HepG2 (cell line): ENCODE data around the gene MRNIP. TPM values are rescaled to one million over a fixed set of nuclear protein-coding genes. Genes with fewer than 3 reads are reported as not detected.

ENCODE experiments used
- AGO1 ChIP-seq: fragments of 200-400 bp; formaldehyde crosslinking; IDR thresholded peaks from 2 replicates; pipeline ENCODE4 v1.6.1; 2017; ENCODE audit warnings: mild to moderate bottlenecking, low read depth, low read length, moderate library complexity; ENCODE audit not compliant: poor library complexity, severe bottlenecking
- CENPT ChIP-seq: sonication (generic); formaldehyde crosslinking; IDR thresholded peaks from 2 replicates; pipeline ENCODE4 v1.8.0; 2022; ENCODE audit warnings: low read depth, mild to moderate bottlenecking, moderate library complexity, missing genetic modification reagents
- DR1 ChIP-seq: sonication (generic); formaldehyde crosslinking; IDR thresholded peaks from 2 replicates; pipeline ENCODE4 v1.8.0; 2021; ENCODE audit warnings: mild to moderate bottlenecking, missing genetic modification reagents, inconsistent platforms
- HES4 ChIP-seq: sonication (generic); formaldehyde crosslinking; IDR thresholded peaks from 2 replicates; pipeline ENCODE4 v1.9.0; 2021; ENCODE audit warnings: mild to moderate bottlenecking, missing genetic modification reagents, borderline replicate concordance
- HOXA5 ChIP-seq: sonication (generic); formaldehyde crosslinking; IDR thresholded peaks from 2 replicates; pipeline ENCODE4 v1.4.0; 2020; ENCODE audit warnings: missing genetic modification reagents
- KLF15 ChIP-seq: sonication (generic); formaldehyde crosslinking; IDR thresholded peaks from 2 replicates; pipeline ENCODE4 v1.8.1; 2023; ENCODE audit warnings: borderline replicate concordance, mild to moderate bottlenecking, inconsistent platforms, missing genetic modification reagents, mixed read lengths
- NAIF1 ChIP-seq: sonication (generic); formaldehyde crosslinking; IDR thresholded peaks from 2 replicates; pipeline ENCODE4 v1.5.0; 2020; ENCODE audit warnings: mild to moderate bottlenecking, missing genetic modification reagents, borderline replicate concordance
- POLR2G ChIP-seq: fragments of 200-400 bp; formaldehyde crosslinking; IDR thresholded peaks from 2 replicates; pipeline ENCODE4 v1.6.1; 2018; ENCODE audit warnings: mild to moderate bottlenecking, low read depth, low read length, moderate library complexity
- RBM39 ChIP-seq: fragments of 200-400 bp; formaldehyde crosslinking; IDR thresholded peaks from one replicate; pipeline ENCODE4 v1.6.1; 2018; ENCODE audit warnings: antibody characterized with exemption, mild to moderate bottlenecking, low read depth, low read length; ENCODE audit not compliant: poor library complexity, severe bottlenecking
- REPIN1 ChIP-seq: sonication (generic); formaldehyde crosslinking; IDR thresholded peaks from 2 replicates; pipeline ENCODE4 v1.8.0; 2022; ENCODE audit warnings: missing genetic modification reagents, low read depth, mild to moderate bottlenecking, borderline replicate concordance
- SMC3 ChIP-seq: IDR thresholded peaks from 2 replicates; pipeline ENCODE4 v1.6.1; 2011; ENCODE audit warnings: low read length, improper control_type of control experiment
- SRF ChIP-seq: IDR thresholded peaks from 2 replicates; pipeline ENCODE4 v1.6.1; 2011; ENCODE audit warnings: mild to moderate bottlenecking, low read depth, low read length, moderate library complexity
- TAF15 ChIP-seq: fragments of 200-400 bp; formaldehyde crosslinking; IDR thresholded peaks from one replicate; pipeline ENCODE4 v1.6.1; 2018; ENCODE audit warnings: mild to moderate bottlenecking, low read depth, low read length; ENCODE audit not compliant: poor library complexity, severe bottlenecking
- TARDBP ChIP-seq: sonication (generic); formaldehyde crosslinking; IDR thresholded peaks from 2 replicates; pipeline ENCODE4 v1.8.0; 2022; ENCODE audit warnings: mild to moderate bottlenecking, missing genetic modification reagents
- YY1 ChIP-seq: IDR thresholded peaks from 2 replicates; pipeline ENCODE4 v1.6.1; 2011; ENCODE audit warnings: low read length, low read depth, moderate library complexity, mild to moderate bottlenecking; ENCODE audit not compliant: insufficient read depth, insufficient replicate concordance
- ZNF101 ChIP-seq: sonication (generic); formaldehyde crosslinking; IDR thresholded peaks from 2 replicates; pipeline ENCODE4 v1.4.0; 2020; ENCODE audit warnings: mild to moderate bottlenecking, low read depth, missing genetic modification reagents, borderline replicate concordance
- ZNF317 ChIP-seq: sonication (generic); formaldehyde crosslinking; IDR thresholded peaks from 2 replicates; pipeline ENCODE4 v1.5.0; 2020; ENCODE audit warnings: mild to moderate bottlenecking, missing genetic modification reagents
- ZNF329 ChIP-seq: sonication (generic); formaldehyde crosslinking; IDR thresholded peaks from 2 replicates; pipeline ENCODE4 v1.9.0; 2021; ENCODE audit warnings: low read depth, mild to moderate bottlenecking, missing genetic modification reagents
- ZNF431 ChIP-seq: sonication (generic); formaldehyde crosslinking; IDR thresholded peaks from 2 replicates; pipeline ENCODE4 v1.9.0; 2022; ENCODE audit warnings: missing genetic modification reagents, low read depth, mild to moderate bottlenecking, borderline replicate concordance
- ZNF558 ChIP-seq: sonication (generic); formaldehyde crosslinking; IDR thresholded peaks from 2 replicates; pipeline ENCODE4 v1.9.0; 2022; ENCODE audit warnings: mild to moderate bottlenecking, missing genetic modification reagents, borderline replicate concordance
- ZNF605 ChIP-seq: sonication (generic); formaldehyde crosslinking; IDR thresholded peaks from 2 replicates; pipeline ENCODE4 v1.8.0; 2022; ENCODE audit warnings: mild to moderate bottlenecking, missing genetic modification reagents
- ZSCAN20 ChIP-seq: sonication (generic); formaldehyde crosslinking; IDR thresholded peaks from 2 replicates; pipeline ENCODE4 v1.4.0; 2020; ENCODE audit warnings: missing genetic modification reagents, mild to moderate bottlenecking, borderline replicate concordance
- polyA plus RNA-seq, 8 experiments: library from polyadenylated mRNA; depleted of rRNA in 3 of 8; stranded (reverse) in 7 of 8; unstranded in 1 of 8; fragments of >200 nt; fragmentation: Illumina TruSeq in 4 of 8; extraction: Trizol in 4 of 8; gene quantifications; 2 replicates each; pipeline versions ENCODE4 v1.2.1 to v1.2.3, GENCODE V29; 2011 to 2016; ENCODE audit warnings: low read depth in 4 of 8, missing spikeins in 1 of 8, mixed read lengths in 1 of 8; ENCODE audit not compliant: insufficient read depth in 1 of 8
- total RNA-seq, 5 experiments: library from RNA; depleted of rRNA; stranded (reverse); fragments of >200 nt; fragmentation: Illumina TruSeq; extraction: Trizol; gene quantifications; 2 replicates each; pipeline ENCODE4 v1.2.3, GENCODE V29; 2016; ENCODE audit warnings: low read depth in 1 of 5
- TF ChIP-seq, protein P1 (sequence below): sonication (generic); formaldehyde crosslinking; IDR thresholded peaks from 2 replicates; pipeline ENCODE4 v1.8.0; 2022; ENCODE audit warnings: mild to moderate bottlenecking, missing genetic modification reagents, moderate library complexity
- TF ChIP-seq, protein P2 (sequence below): sonication (generic); formaldehyde crosslinking; IDR thresholded peaks from 2 replicates; pipeline ENCODE4 v1.5.0; 2020; ENCODE audit warnings: missing genetic modification reagents, mild to moderate bottlenecking, borderline replicate concordance
- TF ChIP-seq, protein P3 (sequence below): sonication (generic); formaldehyde crosslinking; IDR thresholded peaks from 2 replicates; pipeline ENCODE4 v1.4.0; 2020; ENCODE audit warnings: missing genetic modification reagents, borderline replicate concordance

Gene MRNIP
- total and polyA plus RNA-seq, 2 of the 13 experiments (the other 11 are each of a cell fraction or from before 2014, with no cell fraction given): 15.5 to 34.1 TPM

DNA sequence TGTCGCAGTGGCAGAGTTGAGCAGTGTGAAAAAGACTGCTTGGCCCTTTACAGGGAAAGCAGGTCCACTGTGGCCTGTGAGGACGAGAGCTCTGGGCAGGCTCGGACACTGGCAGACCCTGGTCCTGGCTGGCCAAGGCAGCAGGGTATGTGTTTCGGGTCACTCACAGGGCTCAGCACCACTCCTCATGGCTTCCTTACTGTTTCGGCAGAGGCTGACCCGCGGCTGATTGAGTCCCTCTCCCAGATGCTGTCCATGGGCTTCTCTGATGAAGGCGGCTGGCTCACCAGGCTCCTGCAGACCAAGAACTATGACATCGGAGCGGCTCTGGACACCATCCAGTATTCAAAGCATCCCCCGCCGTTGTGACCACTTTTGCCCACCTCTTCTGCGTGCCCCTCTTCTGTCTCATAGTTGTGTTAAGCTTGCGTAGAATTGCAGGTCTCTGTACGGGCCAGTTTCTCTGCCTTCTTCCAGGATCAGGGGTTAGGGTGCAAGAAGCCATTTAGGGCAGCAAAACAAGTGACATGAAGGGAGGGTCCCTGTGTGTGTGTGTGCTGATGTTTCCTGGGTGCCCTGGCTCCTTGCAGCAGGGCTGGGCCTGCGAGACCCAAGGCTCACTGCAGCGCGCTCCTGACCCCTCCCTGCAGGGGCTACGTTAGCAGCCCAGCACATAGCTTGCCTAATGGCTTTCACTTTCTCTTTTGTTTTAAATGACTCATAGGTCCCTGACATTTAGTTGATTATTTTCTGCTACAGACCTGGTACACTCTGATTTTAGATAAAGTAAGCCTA lies 22.2 kb downstream of the MRNIP start (continued):
- TF ChIP-seq AGO1 (peak; percentile 36), SMC3 (no peak), KLF15 (CRISPR knock-in tag) (no peak), YY1 (no peak), ZNF329 (CRISPR knock-in tag) (no peak), REPIN1 (CRISPR knock-in tag) (no peak; the same call in 1 of the 2 replicates), CENPT (no peak), DR1 (CRISPR knock-in tag) (no peak), POLR2G (peak; percentile 65), ZSCAN20 (CRISPR knock-in tag) (no peak), ZNF605 (CRISPR knock-in tag) (no peak), HOXA5 (CRISPR knock-in tag) (no peak), ZNF317 (no peak), ZNF431 (CRISPR knock-in tag) (no peak), RBM39 (peak; percentile 39), ZNF558 (CRISPR knock-in tag) (no peak), HES4 (no peak), ZNF101 (CRISPR knock-in tag) (no peak), TARDBP (no peak), TAF15 (no peak), SRF (no peak), NAIF1 (CRISPR knock-in tag) (no peak)
- TF ChIP-seq, protein P1, sequence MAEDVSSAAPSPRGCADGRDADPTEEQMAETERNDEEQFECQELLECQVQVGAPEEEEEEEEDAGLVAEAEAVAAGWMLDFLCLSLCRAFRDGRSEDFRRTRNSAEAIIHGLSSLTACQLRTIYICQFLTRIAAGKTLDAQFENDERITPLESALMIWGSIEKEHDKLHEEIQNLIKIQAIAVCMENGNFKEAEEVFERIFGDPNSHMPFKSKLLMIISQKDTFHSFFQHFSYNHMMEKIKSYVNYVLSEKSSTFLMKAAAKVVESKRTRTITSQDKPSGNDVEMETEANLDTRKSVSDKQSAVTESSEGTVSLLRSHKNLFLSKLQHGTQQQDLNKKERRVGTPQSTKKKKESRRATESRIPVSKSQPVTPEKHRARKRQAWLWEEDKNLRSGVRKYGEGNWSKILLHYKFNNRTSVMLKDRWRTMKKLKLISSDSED (CRISPR knock-in tag): no peak
- TF ChIP-seq, protein P2, sequence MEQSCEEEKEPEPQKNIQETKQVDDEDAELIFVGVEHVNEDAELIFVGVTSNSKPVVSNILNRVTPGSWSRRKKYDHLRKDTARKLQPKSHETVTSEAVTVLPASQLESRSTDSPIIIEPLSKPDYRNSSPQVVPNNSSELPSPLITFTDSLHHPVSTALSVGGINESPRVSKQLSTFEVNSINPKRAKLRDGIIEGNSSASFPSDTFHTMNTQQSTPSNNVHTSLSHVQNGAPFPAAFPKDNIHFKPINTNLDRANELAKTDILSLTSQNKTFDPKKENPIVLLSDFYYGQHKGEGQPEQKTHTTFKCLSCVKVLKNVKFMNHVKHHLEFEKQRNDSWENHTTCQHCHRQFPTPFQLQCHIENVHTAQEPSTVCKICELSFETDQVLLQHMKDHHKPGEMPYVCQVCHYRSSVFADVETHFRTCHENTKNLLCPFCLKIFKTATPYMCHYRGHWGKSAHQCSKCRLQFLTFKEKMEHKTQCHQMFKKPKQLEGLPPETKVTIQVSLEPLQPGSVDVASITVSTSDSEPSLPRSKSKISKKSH (CRISPR knock-in tag): no peak
- TF ChIP-seq, protein P3, sequence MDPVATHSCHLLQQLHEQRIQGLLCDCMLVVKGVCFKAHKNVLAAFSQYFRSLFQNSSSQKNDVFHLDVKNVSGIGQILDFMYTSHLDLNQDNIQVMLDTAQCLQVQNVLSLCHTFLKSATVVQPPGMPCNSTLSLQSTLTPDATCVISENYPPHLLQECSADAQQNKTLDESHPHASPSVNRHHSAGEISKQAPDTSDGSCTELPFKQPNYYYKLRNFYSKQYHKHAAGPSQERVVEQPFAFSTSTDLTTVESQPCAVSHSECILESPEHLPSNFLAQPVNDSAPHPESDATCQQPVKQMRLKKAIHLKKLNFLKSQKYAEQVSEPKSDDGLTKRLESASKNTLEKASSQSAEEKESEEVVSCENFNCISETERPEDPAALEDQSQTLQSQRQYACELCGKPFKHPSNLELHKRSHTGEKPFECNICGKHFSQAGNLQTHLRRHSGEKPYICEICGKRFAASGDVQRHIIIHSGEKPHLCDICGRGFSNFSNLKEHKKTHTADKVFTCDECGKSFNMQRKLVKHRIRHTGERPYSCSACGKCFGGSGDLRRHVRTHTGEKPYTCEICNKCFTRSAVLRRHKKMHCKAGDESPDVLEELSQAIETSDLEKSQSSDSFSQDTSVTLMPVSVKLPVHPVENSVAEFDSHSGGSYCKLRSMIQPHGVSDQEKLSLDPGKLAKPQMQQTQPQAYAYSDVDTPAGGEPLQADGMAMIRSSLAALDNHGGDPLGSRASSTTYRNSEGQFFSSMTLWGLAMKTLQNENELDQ (CRISPR knock-in tag): no peak
